GM18526 (cell line): ENCODE data around the gene HOXA4.

Experiments used
- POLR2A ChIP-seq: IDR thresholded peaks from 3 replicates; pipeline ENCODE4 v1.6.1; 2011; ENCODE audit not compliant: insufficient read length; ENCODE audit errors: extremely low read depth

HOXA4 gene

GRCh38 chr7:27171637-27172314, 41.2 kb upstream of the HOXA4 start:
- TF ChIP-seq POLR2A: no peak

DNA sequence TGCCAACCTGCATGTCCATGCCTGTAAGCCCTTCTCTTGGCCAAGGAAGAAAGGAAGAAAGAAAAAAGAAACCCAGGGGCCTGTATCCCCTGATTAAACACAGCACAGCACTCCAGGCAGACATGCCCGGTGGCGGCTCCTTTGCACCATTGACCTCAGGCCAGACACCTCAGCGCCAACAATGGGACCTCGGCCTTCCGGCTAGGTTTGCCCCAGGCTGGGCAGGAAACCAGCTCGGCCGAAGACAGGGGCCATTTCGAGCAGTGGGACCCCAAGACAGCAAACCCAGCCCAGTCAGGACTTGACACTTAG, 40.7 kb upstream of the HOXA4 start:
- no peak for TF ChIP-seq POLR2A

DNA sequence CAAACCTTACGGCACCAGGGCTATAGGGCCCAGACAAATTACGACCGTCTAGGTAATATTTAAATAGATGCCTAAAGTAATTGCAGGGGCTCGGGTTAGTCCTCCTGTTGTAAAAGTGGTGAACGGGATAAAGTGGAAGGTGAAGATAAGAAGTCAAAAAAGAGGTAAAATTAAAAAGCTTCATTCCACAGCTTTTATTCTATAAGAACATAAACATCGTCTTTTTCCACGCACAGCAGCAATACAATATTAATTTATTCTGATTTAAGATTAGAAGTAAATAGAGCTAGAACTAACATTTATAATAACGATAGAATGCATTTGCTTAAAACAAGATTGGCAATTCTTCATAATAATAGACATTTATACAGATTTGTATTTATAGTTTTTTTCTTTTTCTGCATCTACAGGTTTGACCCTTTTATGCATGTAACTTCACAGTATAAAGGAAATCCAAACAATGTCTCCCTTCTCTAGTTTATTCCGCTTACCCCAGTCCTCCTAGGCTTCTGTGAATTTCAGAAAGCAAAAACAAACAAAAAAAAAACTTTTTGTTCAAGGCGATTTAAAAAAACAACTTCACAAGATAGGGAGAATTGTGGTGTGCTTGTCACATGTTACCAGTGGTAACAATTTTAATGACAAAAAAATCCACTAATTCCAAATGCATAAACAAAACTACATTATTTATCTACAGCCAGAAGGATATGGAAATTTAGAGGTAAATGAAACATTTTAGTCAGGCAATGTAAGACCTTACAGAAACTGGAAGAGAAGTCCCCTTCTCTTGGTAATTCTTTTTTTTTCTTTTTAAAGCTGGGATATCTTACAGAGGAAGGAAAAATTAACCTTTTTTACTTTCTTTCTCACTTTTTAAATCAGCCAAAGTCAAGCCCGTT, 40.1 kb upstream of the HOXA4 start:
- no peak for TF ChIP-seq POLR2A

DNA sequence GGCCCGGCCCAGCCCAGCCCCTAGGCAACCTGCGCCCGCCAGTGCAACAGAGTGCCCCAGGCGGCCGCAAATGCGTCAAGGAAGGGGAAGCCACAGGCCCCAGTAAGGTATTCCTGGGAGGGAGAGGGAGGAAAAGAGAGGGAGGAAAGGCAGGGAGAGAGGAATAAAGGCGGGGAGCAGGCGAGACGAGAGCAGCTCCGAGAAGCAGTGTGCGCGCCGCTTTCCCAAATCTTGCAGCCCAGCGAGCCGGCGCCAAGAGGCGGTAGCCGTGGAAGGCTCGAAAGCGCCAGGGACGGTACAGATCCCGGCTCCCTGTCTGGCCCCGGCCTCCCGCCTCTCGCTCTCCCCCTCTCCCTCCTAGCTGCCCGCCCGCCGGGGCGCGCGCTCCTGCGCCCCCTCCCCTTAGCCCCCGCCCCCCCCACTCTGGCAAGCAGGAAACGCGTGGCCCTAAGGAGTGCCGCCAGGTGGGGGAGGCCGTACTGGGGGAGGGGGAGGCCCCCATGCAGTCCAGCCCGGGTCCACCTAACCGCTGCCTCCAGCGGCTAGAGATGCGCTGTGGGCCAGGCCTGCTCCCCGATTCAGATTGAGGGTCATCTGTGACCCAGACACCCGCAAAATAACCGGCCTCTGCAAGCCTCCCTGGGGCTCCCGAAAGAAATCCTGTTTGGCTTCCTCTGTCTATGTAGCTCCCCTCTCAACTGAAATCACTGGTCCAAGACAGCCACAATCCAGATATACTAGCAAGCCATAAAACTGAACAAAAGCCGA, 39.3 kb upstream of the HOXA4 start:
- no peak for TF ChIP-seq POLR2A

GRCh38 chr7:27168265-27168947, 37.8 kb upstream of the HOXA4 start:
- no peak for TF ChIP-seq POLR2A

GRCh38 chr7:27167916-27168264, 37.3 kb upstream of the HOXA4 start:
- TF ChIP-seq POLR2A: no peak

- TF ChIP-seq POLR2A: no peak
Measured at GRCh38 chr7:27166531-27167505, 36.3 kb upstream of the HOXA4 start.

- no peak for TF ChIP-seq POLR2A
Measured at GRCh38 chr7:27165996-27166530, 35.5 kb upstream of the HOXA4 start.

GRCh38 chr7:27165089-27165995, 34.8 kb upstream of the HOXA4 start, which contains the start of gene HOXA9:
TSS of gene HOXA9 (minus strand) at chr7:27165537. CDS start at chr7:27165457, 80 bp downstream.
- no peak for TF ChIP-seq POLR2A

- no peak for TF ChIP-seq POLR2A
Measured at GRCh38 chr7:27164367-27165088, 34.0 kb upstream of the HOXA4 start.

DNA sequence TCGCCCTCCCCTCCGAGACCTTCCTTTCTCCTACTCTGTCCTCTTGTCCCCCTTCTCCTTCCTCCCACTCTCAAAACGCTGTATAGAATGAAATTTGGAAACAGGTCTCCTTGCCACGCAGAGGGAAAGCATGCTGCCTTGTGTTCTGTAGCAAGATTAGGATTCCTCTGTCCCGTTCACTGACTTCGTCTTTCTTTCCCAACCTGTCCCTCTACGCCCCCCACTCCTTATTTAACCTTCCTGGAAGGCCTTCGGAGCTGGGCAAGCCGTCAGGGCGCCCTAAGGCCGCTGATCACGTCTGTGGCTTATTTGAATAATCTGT, 33.4 kb upstream of the HOXA4 start:
- no peak for TF ChIP-seq POLR2A

DNA sequence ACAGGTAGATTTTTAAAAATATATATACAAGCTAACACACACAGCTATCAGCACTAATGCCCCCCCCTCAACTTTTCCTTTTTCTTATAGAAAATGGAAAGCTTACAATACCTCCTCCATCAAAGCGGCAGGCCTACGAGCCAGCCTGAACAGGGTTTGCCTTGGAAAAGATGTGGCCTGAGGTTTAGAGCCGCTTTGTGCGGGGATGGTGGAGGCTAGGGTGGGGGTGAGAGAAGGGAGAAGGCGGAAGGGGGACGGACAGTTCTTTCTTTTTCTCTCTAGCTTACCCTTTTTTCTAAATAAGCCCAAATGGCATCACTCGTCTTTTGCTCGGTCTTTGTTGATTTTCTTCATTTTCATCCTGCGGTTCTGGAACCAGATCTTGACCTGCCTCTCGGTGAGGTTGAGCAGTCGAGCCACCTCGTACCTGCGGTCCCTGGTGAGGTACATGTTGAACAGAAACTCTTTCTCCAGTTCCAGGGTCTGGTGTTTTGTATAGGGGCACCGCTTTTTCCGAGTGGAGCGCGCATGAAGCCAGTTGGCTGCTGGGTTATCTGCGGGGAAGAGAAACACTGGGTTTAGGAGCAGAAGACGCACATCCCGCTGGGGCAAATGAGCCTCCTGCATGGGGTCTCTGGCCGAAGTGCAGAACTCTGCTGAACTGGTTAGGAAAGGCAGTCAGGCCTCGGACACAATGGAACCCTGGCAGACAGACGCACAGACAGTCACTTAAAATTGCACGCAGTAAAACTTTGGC, 32.9 kb upstream of the HOXA4 start:
- TF ChIP-seq POLR2A: no peak
